ENCODE measurements around the gene ZKSCAN4.

ZKSCAN4 gene

GRCh38 chr6:28252009-28252975, at the start of gene ZKSCAN4:
TSS of gene ZKSCAN4 (minus strand) at chr6:28252269. CDS start at chr6:28251980, 289 bp downstream.
- peak; percentile 69 for DNase-seq (ENCODE audit: low read depth, low spot score)

- DNase-seq (ENCODE audit: low read depth, low spot score): no peak
These were observed 44.5 kb upstream of the ZKSCAN4 start for GRCh38 chr6:28296520-28297060.

GRCh38 chr6:28295326-28295725, 43.3 kb upstream of the ZKSCAN4 start:
- DNase-seq (ENCODE audit: low read depth, low spot score): no peak

- DNase-seq (ENCODE audit: low read depth, low spot score): no peak
These were observed 39.5 kb upstream of the ZKSCAN4 start for GRCh38 chr6:28291573-28291972.

- no peak for DNase-seq (ENCODE audit: low read depth, low spot score)
These were observed 30.9 kb upstream of the ZKSCAN4 start for GRCh38 chr6:28282926-28283325.

GRCh38 chr6:28281288-28282064, 29.4 kb upstream of the ZKSCAN4 start, which contains the start of gene PGBD1:
TSS of gene PGBD1 (plus strand) at chr6:28281572. CDS start at chr6:28283814, 2,242 bp downstream.
- DNase-seq (ENCODE audit: low read depth, low spot score): peak; percentile 39

- DNase-seq (ENCODE audit: low read depth, low spot score): no peak
These were observed 28.7 kb upstream of the ZKSCAN4 start for GRCh38 chr6:28280595-28281287.

GRCh38 chr6:28277746-28278145, 25.7 kb upstream of the ZKSCAN4 start:
- no peak for DNase-seq (ENCODE audit: low read depth, low spot score)

- no peak for DNase-seq (ENCODE audit: low read depth, low spot score)
These were observed 22.8 kb upstream of the ZKSCAN4 start for GRCh38 chr6:28274888-28275287.

- DNase-seq (ENCODE audit: low read depth, low spot score): no peak
These were observed 17.4 kb upstream of the ZKSCAN4 start for GRCh38 chr6:28269492-28269891.

GRCh38 chr6:28267695-28268059, 15.6 kb upstream of the ZKSCAN4 start:
- DNase-seq (ENCODE audit: low read depth, low spot score): no peak

GRCh38 chr6:28266962-28267694, 15.1 kb upstream of the ZKSCAN4 start, which contains the start of gene ZSCAN26:
TSS of gene ZSCAN26 (plus strand) at chr6:28267143. CDS start at chr6:28271920, 4,777 bp downstream.
- DNase-seq (ENCODE audit: low read depth, low spot score): peak; percentile 75

GRCh38 chr6:28266563-28266961, 14.5 kb upstream of the ZKSCAN4 start:
- DNase-seq (ENCODE audit: low read depth, low spot score): no peak

GRCh38 chr6:28264834-28265401, 12.8 kb upstream of the ZKSCAN4 start:
- DNase-seq (ENCODE audit: low read depth, low spot score): no peak

- no peak for DNase-seq (ENCODE audit: low read depth, low spot score)
These were observed 11.9 kb upstream of the ZKSCAN4 start for GRCh38 chr6:28263922-28264321.

GRCh38 chr6:28258877-28259777, 7.1 kb upstream of the ZKSCAN4 start, which contains the start of gene NKAPL:
TSS of gene NKAPL (plus strand) at chr6:28259297. CDS start at chr6:28259372, 75 bp downstream.
- DNase-seq (ENCODE audit: low read depth, low spot score): no peak

- no peak for DNase-seq (ENCODE audit: low read depth, low spot score)
These were observed 5.0 kb upstream of the ZKSCAN4 start for GRCh38 chr6:28257042-28257441.

GRCh38 chr6:28254121-28254519, 2.1 kb upstream of the ZKSCAN4 start:
- DNase-seq (ENCODE audit: low read depth, low spot score): no peak

GRCh38 chr6:28251661-28252008, 434 bp downstream of the ZKSCAN4 start:
- no peak for DNase-seq (ENCODE audit: low read depth, low spot score)

Measured in smooth muscle cell of the brain vasculature (primary cell).